Hepatic stellate cell (primary cell): Measurements from ENCODE around the gene MEIOSIN.
A peak's percentile ranks its signal among the peaks of the same experiment; 100 is the strongest.
"Not testable (repeated sequence)": the region's sequence is repeated elsewhere in the genome, so short reads cannot be mapped to it uniquely, and the experiment has no call there.

ENCODE experiments used
- DNase-seq: peaks from one replicate; pipeline ENCODE4 v3.0.0; 2011; ENCODE audit warnings: low spot score

MEIOSIN gene

DNA sequence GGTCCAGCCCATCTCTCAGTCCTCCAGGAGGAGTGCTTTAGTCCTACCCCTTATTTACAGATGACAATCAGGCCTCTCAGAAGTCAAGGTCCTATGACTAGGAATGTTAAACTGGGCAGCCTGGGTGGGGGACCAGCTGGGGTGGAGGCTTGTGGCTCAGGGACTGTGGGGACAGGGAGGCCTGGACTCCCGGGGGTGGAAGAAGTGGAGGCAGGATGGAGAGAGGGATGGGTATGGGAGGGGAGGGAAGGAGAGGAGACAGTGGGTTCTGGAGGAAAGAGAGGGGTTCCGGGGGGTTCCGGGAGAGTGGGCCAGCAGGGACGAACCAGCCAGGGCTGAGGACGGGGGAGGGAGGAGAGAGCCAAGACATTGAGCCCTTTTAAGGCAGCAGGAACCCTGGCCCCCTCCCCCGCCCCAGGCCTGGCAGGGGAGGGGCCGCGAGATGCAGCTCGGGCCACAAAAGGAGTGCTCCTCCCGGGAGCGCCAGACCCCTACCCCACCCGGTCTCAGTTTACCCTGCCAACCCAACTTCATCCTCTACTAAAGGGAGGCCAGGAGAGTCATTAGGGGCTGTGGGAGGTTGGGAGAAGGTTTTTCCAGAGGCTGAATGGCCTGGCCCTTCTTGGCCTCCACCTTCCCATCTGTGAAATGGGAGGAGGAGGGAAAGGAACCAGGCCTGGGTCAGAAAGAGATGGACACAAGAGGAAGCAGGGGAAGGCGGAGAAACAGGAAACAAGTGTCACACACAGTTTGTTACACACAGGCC is 47.4 kb downstream of the MEIOSIN start:
- no peak for DNase-seq

DNA sequence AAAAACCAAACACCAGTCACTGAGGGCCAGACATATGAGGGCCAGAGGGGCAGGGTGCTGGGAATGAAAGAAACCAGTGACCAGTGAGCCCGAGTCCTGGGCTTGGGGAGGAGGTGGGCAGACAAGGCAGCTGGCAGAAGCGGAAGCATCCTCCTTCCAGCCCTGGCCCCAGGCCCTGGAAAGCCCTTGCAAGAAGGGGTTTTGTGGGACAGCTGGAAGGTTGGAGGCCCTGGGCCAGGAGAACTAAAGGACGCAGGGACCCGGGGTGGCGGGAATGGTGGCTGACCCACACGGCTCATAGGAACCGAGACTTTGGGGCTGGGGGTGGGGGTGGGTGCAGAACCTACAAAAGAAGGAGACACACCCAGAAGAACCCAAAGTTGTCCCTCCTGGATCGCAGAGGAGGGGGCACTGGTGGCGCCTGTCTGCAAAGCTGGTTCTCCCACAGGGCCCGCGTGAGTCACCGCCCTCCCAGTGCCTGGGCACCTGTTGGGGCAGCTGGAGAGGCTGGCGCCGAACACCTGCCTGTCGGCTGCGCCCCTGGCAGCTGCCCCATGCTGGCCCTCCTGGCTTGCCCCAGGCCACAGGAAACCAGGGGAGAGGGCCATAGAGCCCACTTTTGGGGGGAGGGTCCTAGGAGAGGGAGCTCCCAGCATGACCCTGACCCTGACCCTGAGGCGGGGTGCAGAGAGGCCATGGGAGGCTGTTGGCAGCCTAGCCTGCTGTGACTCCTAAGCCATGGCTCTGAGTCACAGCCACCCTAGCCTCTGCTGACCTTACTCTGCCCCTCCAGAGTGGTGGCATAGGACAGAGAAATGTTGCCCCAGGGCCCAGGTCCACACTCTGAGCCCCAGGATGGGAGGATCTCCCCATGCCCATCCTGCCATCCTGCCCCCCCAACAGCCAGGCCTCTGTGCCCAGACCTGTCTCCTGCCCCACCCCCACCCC is 48.2 kb downstream of the MEIOSIN start:
- peak; percentile 63 for DNase-seq

- DNase-seq = peak; percentile 75
Measured at GRCh38 chr19:45782162-45782691, 49.0 kb downstream of the MEIOSIN start, which contains the start of gene DMPK. Gene DMPK, minus strand, starts transcription at chr19:45782490. Its CDS starts 138 bp downstream, at chr19:45782352.

DNA sequence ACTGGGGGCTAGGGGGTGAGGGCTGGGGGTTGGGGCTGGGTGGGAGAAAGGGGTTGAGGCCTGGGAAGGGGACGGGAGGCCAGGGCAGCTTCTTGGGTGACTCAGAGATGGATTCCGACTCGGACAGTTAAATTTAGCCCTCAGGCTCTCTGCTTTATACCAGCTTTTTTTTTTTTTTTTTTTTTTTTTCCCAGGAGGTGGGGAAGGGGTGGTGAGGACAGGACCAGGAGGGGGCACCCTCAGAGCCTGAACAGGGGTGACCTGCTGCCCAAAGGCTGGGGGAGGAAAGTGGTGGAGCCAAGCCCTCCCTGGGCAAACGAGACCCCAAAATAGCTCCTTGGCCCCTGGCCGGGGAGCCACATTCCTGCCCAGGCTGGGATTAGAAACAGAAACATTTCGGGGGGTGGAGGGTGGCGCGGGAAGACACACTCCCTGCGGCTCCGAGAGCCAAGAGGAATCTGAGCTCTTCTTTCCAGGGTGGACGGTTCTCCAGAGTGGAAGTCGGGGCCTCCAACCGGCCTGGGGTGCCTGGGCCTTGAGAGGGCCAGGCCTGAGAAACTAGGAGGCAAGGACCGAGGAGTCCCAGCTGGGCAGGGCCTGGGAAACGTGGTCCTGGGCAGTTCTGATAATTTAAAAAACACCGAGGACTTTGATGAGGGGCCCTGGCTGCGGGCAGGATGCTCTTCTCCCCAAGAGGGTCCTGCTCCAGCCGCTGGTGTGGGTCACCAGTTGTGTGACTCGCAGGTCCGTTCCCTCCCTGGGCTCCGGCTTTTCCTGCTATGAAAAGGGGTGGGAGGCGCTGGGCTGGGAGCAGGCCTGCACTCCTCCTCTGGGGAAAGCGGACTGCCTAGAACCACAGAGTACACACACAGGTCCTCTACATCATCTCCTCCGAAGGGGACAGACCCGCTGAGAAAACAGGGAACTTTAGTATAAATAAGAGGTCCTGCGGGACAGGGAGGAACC is 49.9 kb downstream of the MEIOSIN start:
- DNase-seq = peak; percentile 94

- no peak for DNase-seq
Measured at GRCh38 chr19:45784096-45784495, 50.9 kb downstream of the MEIOSIN start.

- DNase-seq = no peak
Measured at GRCh38 chr19:45785097-45785496, 51.9 kb downstream of the MEIOSIN start.

- no peak for DNase-seq
Measured at GRCh38 chr19:45785781-45786532, 52.7 kb downstream of the MEIOSIN start.

- no peak for DNase-seq
Measured at GRCh38 chr19:45786533-45786894, 53.3 kb downstream of the MEIOSIN start.

- DNase-seq = no peak
Measured at GRCh38 chr19:45789035-45789786, 56.0 kb downstream of the MEIOSIN start.

GRCh38 chr19:45790942-45791341 is 57.7 kb downstream of the MEIOSIN start:
- no peak for DNase-seq

- DNase-seq = no peak
Measured at GRCh38 chr19:45791744-45792469, 58.7 kb downstream of the MEIOSIN start.

DNA sequence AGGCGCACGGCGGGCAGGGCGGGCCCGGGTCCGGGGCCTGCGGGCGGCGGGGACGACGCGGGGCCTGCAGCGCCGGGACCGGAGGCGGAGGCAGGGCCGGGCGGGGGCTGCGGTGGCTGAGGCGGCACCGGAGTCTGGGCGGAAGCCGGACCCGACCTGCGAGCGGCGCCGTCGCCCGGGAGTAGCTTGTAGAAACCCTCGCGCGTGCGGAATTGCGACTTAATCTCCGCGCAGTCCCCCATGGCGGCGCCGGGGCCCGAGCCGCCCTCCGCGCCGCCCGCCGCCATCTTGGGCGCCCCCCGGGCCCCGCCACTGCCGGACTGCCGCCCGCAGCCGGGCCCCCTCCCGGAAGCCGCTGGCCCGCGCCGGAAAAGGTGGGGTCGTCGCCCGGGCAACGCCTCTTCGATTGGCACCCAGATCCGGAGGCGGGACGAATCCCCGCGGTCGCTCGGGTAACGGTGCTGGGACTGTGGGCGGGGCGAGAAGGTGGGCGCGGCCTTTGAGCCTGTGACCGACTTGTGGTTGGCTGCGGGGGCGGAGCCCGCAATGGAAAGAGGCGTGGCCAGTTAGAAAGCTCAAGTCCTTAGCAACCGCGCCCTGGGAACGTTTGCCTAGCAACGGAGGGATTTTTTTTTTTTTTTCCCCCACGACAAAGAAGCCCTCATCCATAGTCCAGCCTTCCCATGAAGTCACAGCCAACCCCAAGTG is 59.4 kb downstream of the MEIOSIN start, which contains the start of gene DMWD:
Gene DMWD, minus strand, starts transcription at position 376 of the 708 bp plus-strand sequence. Its CDS starts 89 bp downstream, at position 287.
- DNase-seq = peak; percentile 95

DNA sequence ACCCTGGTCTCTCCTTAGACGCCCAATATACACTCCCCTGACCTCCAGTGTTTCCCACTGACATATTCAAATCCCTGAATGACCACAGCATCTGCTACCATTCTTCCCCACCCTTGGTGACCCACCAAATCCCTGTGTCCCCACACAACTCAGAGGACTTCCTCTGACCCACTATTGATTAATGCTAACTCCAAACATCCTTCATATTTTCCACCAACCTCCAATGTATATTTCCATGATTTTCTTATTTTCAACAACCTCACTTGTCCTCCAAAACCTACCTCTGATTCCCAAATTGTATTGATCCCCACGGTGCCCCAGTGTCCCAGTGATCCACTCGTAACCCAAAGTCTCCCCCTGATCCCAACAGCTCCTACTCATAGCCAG is 59.9 kb downstream of the MEIOSIN start:
- DNase-seq = no peak

- DNase-seq = no peak
Measured at GRCh38 chr19:45793876-45794275, 60.6 kb downstream of the MEIOSIN start.

DNA sequence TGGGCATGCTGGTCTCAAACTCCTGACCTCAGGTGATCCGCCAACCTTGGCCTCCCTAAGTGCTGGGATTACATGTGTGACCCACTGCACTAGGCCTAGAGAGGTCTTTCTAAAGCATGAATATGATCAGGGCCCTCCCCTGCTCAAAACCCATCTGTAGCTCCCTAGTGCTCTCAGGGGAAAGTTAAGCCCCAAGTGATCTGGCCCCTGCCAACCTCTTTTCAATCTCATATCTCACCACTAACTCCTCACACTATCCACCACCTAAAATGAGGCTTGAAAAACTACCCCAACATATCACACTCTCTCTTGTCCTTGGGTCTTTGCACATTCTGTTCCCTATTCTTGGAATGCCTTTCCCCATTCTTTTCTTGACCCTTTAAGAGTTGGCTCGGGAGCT is 61.4 kb downstream of the MEIOSIN start:
- DNase-seq = no peak

DNA sequence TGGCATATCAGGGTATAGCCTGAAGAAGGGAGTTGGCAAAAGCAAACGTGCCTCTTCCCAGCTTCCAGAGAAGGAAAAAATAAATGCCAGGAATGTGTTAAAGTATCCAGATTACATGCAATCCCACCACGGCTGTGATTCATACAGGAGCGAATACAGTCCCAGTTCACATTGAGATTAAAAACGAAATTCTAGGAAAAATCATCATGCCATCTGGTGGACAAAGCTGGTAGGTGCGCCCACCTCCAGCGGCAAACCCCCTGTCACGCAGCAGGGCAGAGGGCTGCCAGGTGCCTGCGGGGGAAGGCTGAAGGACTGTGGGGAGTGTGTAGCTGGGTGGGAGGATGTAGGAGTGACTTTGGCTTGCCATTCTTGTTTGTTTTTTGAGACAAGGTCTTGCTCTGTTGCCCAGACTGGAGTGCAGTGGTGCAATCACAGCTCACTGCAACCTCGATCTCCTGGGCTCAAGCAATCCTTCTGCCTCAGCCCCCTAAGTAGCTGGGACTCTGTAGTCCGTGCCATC is 65.8 kb downstream of the MEIOSIN start:
- peak; percentile 93 for DNase-seq

GRCh38 chr19:45799541-45799940 is 66.3 kb downstream of the MEIOSIN start:
- not testable (repeated sequence) for DNase-seq

- peak; percentile 68 for DNase-seq
Measured at GRCh38 chr19:45800070-45800553, 66.9 kb downstream of the MEIOSIN start.
